Measurements from ENCODE around the gene GNL3. TPM values are rescaled to one million over a fixed set of nuclear protein-coding genes. Genes with fewer than 3 reads are reported as not detected.

GNL3 gene
- total RNA-seq, 1 donor from 2014 or later: 145 TPM

- Mint-ChIP-seq H3K36me3 (ENCODE audit: low read depth) (peaks cover 35% of the 10 kb centered on the region), H3K9me3 (no peaks in the 10 kb centered on the region)
- POLR2A ChIA-PET: interaction anchor here (0.8 to 3.2 kb wide), 5 partner anchors 17 to 1207 kb away, joined by 3 to 26 read pairs (median 4); partner anchors contain the start of genes DCAF1, GNL3, NEK4 and PBRM1
Observed at GRCh38 chr3:52707585-52707984, 21.8 kb downstream of the GNL3 start.

GRCh38 chr3:52710512-52710911 lies 24.7 kb downstream of the GNL3 start:
- no peaks in the 10 kb centered on the region for H3K27me3 Mint-ChIP-seq
- no peaks in the 10 kb centered on the region for H3K9me3 Mint-ChIP-seq
- intact Hi-C loops (cut with micrococcal nuclease): no loop called here
- no peak for ATAC-seq (ENCODE audit: low read depth)
- ChIA-PET POLR2A (no interaction called here), CTCF (no interaction called here)
- H3K36me3 Mint-ChIP-seq (ENCODE audit: low read depth): peaks cover 40% of the 10 kb centered on the region
- peak overlapping the region; percentile 82 for H3K27ac Mint-ChIP-seq
- H3K4me1 Mint-ChIP-seq: peaks cover 38% of the 10 kb centered on the region
- DNase-seq: no peak
- peak overlapping the region; percentile 24 for H3K4me3 Mint-ChIP-seq
- no peak for TF ChIP-seq CTCF (IDR thresholded peaks at IDR 0.05)

More at GRCh38 chr3:52707585-52707984, 21.8 kb downstream of the GNL3 start:
- CTCF ChIA-PET: no interaction called here
- DNase-seq: no peak
- intact Hi-C loops (cut with micrococcal nuclease): loop anchor here (2.0 to 5.0 kb wide), 3 partner anchors 63 to 765 kb away; partner anchors contain the start of genes NEK4, NISCH, PARP3 and RRP9
- H3K27ac Mint-ChIP-seq: peak overlapping the region; percentile 80
- peak overlapping the region; percentile 75 for H3K4me3 Mint-ChIP-seq
- H3K27me3 Mint-ChIP-seq: no peaks in the 10 kb centered on the region
- peaks cover 52% of the 10 kb centered on the region for H3K4me1 Mint-ChIP-seq
- no peak for ATAC-seq (ENCODE audit: low read depth)
- TF ChIP-seq CTCF (IDR thresholded peaks at IDR 0.05): no peak

GRCh38 chr3:52712291-52713212 lies 26.7 kb downstream of the GNL3 start:
- no peak for DNase-seq
- ChIA-PET CTCF (no interaction called here), POLR2A (no interaction called here)
- no peak for TF ChIP-seq CTCF (IDR thresholded peaks at IDR 0.05)
- intact Hi-C loops (cut with micrococcal nuclease): no loop called here
- Mint-ChIP-seq H3K9me3 (no peaks in the 10 kb centered on the region), H3K27me3 (no peaks in the 10 kb centered on the region), H3K4me3 (no peak overlapping the region), H3K4me1 (peaks cover 25% of the 10 kb centered on the region), H3K36me3 (ENCODE audit: low read depth) (peaks cover 34% of the 10 kb centered on the region), H3K27ac (no peak overlapping the region)
- ATAC-seq (ENCODE audit: low read depth): no peak

- Mint-ChIP-seq H3K4me1 (peaks cover 17% of the 10 kb centered on the region), H3K9me3 (peaks cover under 1% of the 10 kb centered on the region), H3K27ac (no peak overlapping the region), H3K27me3 (no peaks in the 10 kb centered on the region), H3K36me3 (ENCODE audit: low read depth) (peaks cover 29% of the 10 kb centered on the region), H3K4me3 (no peak overlapping the region)
- CTCF ChIA-PET: no interaction called here
- TF ChIP-seq CTCF (IDR thresholded peaks at IDR 0.05): no peak
- POLR2A ChIA-PET: interaction anchor here (1.0 kb wide), 1 partner anchor 8 kb away, joined by 4 read pairs; no protein-coding TSS in a partner anchor
- ATAC-seq (ENCODE audit: low read depth) (no peak), DNase-seq (no peak)
- intact Hi-C loops (cut with micrococcal nuclease): no loop called here
Observed at GRCh38 chr3:52714335-52715302, 28.8 kb downstream of the GNL3 start.
